H9 (cell line): ENCODE measurements around the gene MBOAT2. TPM values are rescaled to one million over a fixed set of nuclear protein-coding genes. Genes with fewer than 3 reads are reported as not detected.

Experiments
- DNase-seq: peaks from one replicate; pipeline ENCODE4 v3.0.0-alpha.2; 2017
- H2AFZ ChIP-seq: one replicate; pipeline ENCODE4 v1.6.1; 2013; ENCODE audit warnings: mild to moderate bottlenecking, low read length, control low read depth, moderate library complexity
- H2AK5ac ChIP-seq: 2 replicates; pipeline ENCODE4 v1.6.1; 2013; ENCODE audit warnings: low read length, control low read depth, mixed read lengths; ENCODE audit not compliant: insufficient read length
- H2BK120ac ChIP-seq: one replicate; pipeline ENCODE4 v1.6.1; 2013; ENCODE audit warnings: low read depth, mild to moderate bottlenecking, low read length, control low read depth, inconsistent platforms; ENCODE audit not compliant: poor library complexity, severe bottlenecking
- H2BK12ac ChIP-seq: 2 replicates; pipeline ENCODE4 v1.6.1; 2013; ENCODE audit warnings: low read length, control low read depth, mixed read lengths, low read depth; ENCODE audit not compliant: insufficient read length
- H2BK15ac ChIP-seq: 2 replicates; pipeline ENCODE4 v1.6.1; 2013; ENCODE audit warnings: low read depth, low read length, control low read depth
- H2BK20ac ChIP-seq: one replicate; pipeline ENCODE4 v1.6.1; 2013; ENCODE audit warnings: low read depth, mild to moderate bottlenecking, low read length, control low read depth, inconsistent platforms; ENCODE audit not compliant: poor library complexity, severe bottlenecking
- H2BK5ac ChIP-seq: 2 replicates; pipeline ENCODE4 v1.6.1; 2013; ENCODE audit warnings: low read length, control low read depth, mixed read lengths; ENCODE audit not compliant: insufficient read length
- H3K14ac ChIP-seq: 2 replicates; pipeline ENCODE4 v1.6.1; 2013; ENCODE audit warnings: low read length, control low read depth; ENCODE audit not compliant: insufficient read depth
- H3K18ac ChIP-seq: 2 replicates; pipeline ENCODE4 v1.6.1; 2013; ENCODE audit warnings: low read depth, mild to moderate bottlenecking, mixed read lengths, low read length, control low read depth; ENCODE audit not compliant: insufficient read length
- H3K23ac ChIP-seq: 2 replicates; pipeline ENCODE4 v1.6.1; 2013; ENCODE audit warnings: low read length, control low read depth, mixed read lengths, low read depth; ENCODE audit not compliant: insufficient read length
- H3K23me2 ChIP-seq: 2 replicates; pipeline ENCODE4 v1.6.1; 2013; ENCODE audit warnings: low read depth, mild to moderate bottlenecking, mixed read lengths, low read length, control low read depth; ENCODE audit not compliant: insufficient read length, poor library complexity, severe bottlenecking
- H3K27ac ChIP-seq: 2 replicates; pipeline ENCODE4 v1.5.1; 2013; ENCODE audit warnings: low read length, control low read depth, mixed read lengths, low read depth; ENCODE audit not compliant: insufficient read length
- H3K27me3 ChIP-seq: 2 replicates; pipeline ENCODE4 v1.6.1; 2013; ENCODE audit warnings: low read length, control low read depth, inconsistent platforms; ENCODE audit not compliant: insufficient read depth
- H3K4ac ChIP-seq: 2 replicates; pipeline ENCODE4 v1.6.1; 2013; ENCODE audit warnings: low read depth, mild to moderate bottlenecking, control low read depth, inconsistent platforms, low read length, moderate library complexity
- H3K4me1 ChIP-seq: 2 replicates; pipeline ENCODE4 v1.6.1; 2013; ENCODE audit warnings: low read length, control low read depth, inconsistent platforms; ENCODE audit not compliant: insufficient read depth
- H3K4me2 ChIP-seq: 2 replicates; pipeline ENCODE4 v1.6.1; 2013; ENCODE audit warnings: low read length, control low read depth, mixed read lengths; ENCODE audit not compliant: insufficient read length, insufficient read depth
- H3K56ac ChIP-seq: 2 replicates; pipeline ENCODE4 v1.6.1; 2013; ENCODE audit warnings: low read depth, mild to moderate bottlenecking, mixed read lengths, low read length, control low read depth; ENCODE audit not compliant: insufficient read length
- H3K79me1 ChIP-seq: 2 replicates; pipeline ENCODE4 v1.6.1; 2013; ENCODE audit warnings: low read depth, mild to moderate bottlenecking, moderate library complexity, low read length, control low read depth, inconsistent platforms; ENCODE audit not compliant: insufficient read depth, poor library complexity, severe bottlenecking
- H3K79me2 ChIP-seq: 2 replicates; pipeline ENCODE4 v1.6.1; 2013; ENCODE audit warnings: low read length, control low read depth, inconsistent platforms; ENCODE audit not compliant: insufficient read depth
- H3K9ac ChIP-seq: 2 replicates; pipeline ENCODE4 v1.6.1; 2013; ENCODE audit warnings: low read length, control low read depth, mixed read lengths; ENCODE audit not compliant: insufficient read length; ENCODE audit errors: extremely low read depth
- H3K9me3 ChIP-seq: one replicate; pipeline ENCODE4 v1.6.1; 2013; ENCODE audit warnings: low read depth, low read length, inconsistent platforms; ENCODE audit not compliant: control insufficient read depth
- H3T11ph ChIP-seq: one replicate; pipeline ENCODE4 v1.6.1; 2013; ENCODE audit warnings: mild to moderate bottlenecking, low read length, control low read depth, inconsistent platforms
- H4K20me1 ChIP-seq: one replicate; pipeline ENCODE4 v1.6.1; 2013; ENCODE audit not compliant: control insufficient read depth, insufficient read length, insufficient read depth
- H4K5ac ChIP-seq: 2 replicates; pipeline ENCODE4 v1.6.1; 2013; ENCODE audit warnings: low read depth, mild to moderate bottlenecking, mixed read lengths, low read length, control low read depth; ENCODE audit not compliant: insufficient read length
- H4K8ac ChIP-seq: replicated peaks from 2 replicates; pipeline ENCODE4 v1.6.1; 2013; ENCODE audit warnings: low read length, control low read depth, mixed read lengths, low read depth; ENCODE audit not compliant: insufficient read length
- H4K91ac ChIP-seq: 2 replicates; pipeline ENCODE4 v1.6.1; 2013; ENCODE audit warnings: low read depth, mild to moderate bottlenecking, moderate library complexity, mixed read lengths, low read length, control low read depth; ENCODE audit not compliant: insufficient read length
- H3K27ac Mint-ChIP-seq, 3 experiments: 2 replicates in 2 of 3; 3 replicates in 1 of 3; pipeline ENCODE4 v1.8.0; 2020 to 2021; ENCODE audit warnings: mixed read lengths in 3 of 3, mild to moderate bottlenecking in 1 of 3, moderate library complexity in 1 of 3
- H3K27me3 Mint-ChIP-seq: 2 replicates; pipeline ENCODE4 v1.8.0; 2021; ENCODE audit warnings: low read depth, mild to moderate bottlenecking, moderate library complexity, mixed read lengths
- H3K36me3 Mint-ChIP-seq, 3 experiments: 2 replicates in 2 of 3; 3 replicates in 1 of 3; pipeline ENCODE4 v1.8.0; 2020 to 2021; ENCODE audit warnings: low read depth in 3 of 3, mixed read lengths in 3 of 3; ENCODE audit not compliant: insufficient read depth in 1 of 3
- H3K4me1 Mint-ChIP-seq, 2 experiments: 2 replicates each; pipeline ENCODE4 v1.8.0; 2020; ENCODE audit warnings: mixed read lengths in 2 of 2
- H3K4me3 Mint-ChIP-seq, 2 experiments: 2 replicates in 1 of 2; 3 replicates in 1 of 2; pipeline ENCODE4 v1.8.0; 2020 to 2021; ENCODE audit warnings: mild to moderate bottlenecking in 2 of 2, mixed read lengths in 2 of 2, moderate library complexity in 1 of 2
- H3K9me3 Mint-ChIP-seq, 2 experiments: 2 replicates in 1 of 2; 3 replicates in 1 of 2; pipeline ENCODE4 v1.8.0; 2020; ENCODE audit warnings: mild to moderate bottlenecking in 2 of 2, mixed read lengths in 2 of 2, moderate library complexity in 1 of 2
- CTCF ChIP-seq: fragments of 200-600 bp; sonication (generic); conservative IDR thresholded peaks from 3 replicates; pipeline ENCODE4 v1.8.0; 2021; ENCODE audit warnings: antibody characterized with exemption, mild to moderate bottlenecking
- total RNA-seq: library from RNA; stranded (reverse); gene quantifications from 2 replicates; pipeline ENCODE4 v1.2.1, GENCODE V29; 2021

Gene MBOAT2
- total RNA-seq, 1 experiment from 2014 or later: 20.2 TPM

- no peak overlapping the region for H4K91ac ChIP-seq
- no peaks in the 10 kb centered on the region for H3K27me3 ChIP-seq
- no peak overlapping the region for H3K27ac ChIP-seq
- no peak for TF ChIP-seq CTCF
- H2AK5ac ChIP-seq: no peak overlapping the region
- H3K23me2 ChIP-seq: peaks cover 5% of the 10 kb centered on the region
- H3K4me2 ChIP-seq: no peak overlapping the region
- H3K4me1 Mint-ChIP-seq: peaks cover 18 to 24% of the 10 kb centered on the region in 2 experiments
- no peak overlapping the region for H2BK12ac ChIP-seq
- no peaks in the 10 kb centered on the region; the same call in 1 of the 2 replicates for H3K27me3 Mint-ChIP-seq
- H3T11ph ChIP-seq: no peak overlapping the region
- H3K14ac ChIP-seq: no peak overlapping the region
- H2AFZ ChIP-seq: no peak overlapping the region
- H3K4me3 Mint-ChIP-seq: peak overlapping the region in 1 of 2 experiments; percentile 15; a peak in 1 of 5 replicates
- no peaks in the 10 kb centered on the region for H3K36me3 Mint-ChIP-seq
- H3K4ac ChIP-seq: no peak overlapping the region
- no peaks in the 10 kb centered on the region for H3K9me3 ChIP-seq
- H2BK20ac ChIP-seq: no peak overlapping the region
- no peak overlapping the region for H2BK15ac ChIP-seq
- H3K23ac ChIP-seq: no peak overlapping the region
- no peak overlapping the region for H3K18ac ChIP-seq
- no peak overlapping the region for H4K5ac ChIP-seq
- H3K79me1 ChIP-seq: no peaks in the 10 kb centered on the region
- no peak overlapping the region for H4K8ac ChIP-seq
- no peak overlapping the region for H3K56ac ChIP-seq
- no peaks in the 10 kb centered on the region for H4K20me1 ChIP-seq
- no peak overlapping the region for H2BK5ac ChIP-seq
- H3K79me2 ChIP-seq: 0 out of 2 replicates have a peak, but pooled peaks cover 2% of the 10 kb centered on the region
- H3K4me1 ChIP-seq: peaks cover 2% of the 10 kb centered on the region; the same call in 1 of the 2 replicates
- H3K9ac ChIP-seq: no peak overlapping the region
- H2BK120ac ChIP-seq: no peak overlapping the region
- no peak for DNase-seq
- H3K9me3 Mint-ChIP-seq: no peaks in the 10 kb centered on the region
- no peak overlapping the region for H3K27ac Mint-ChIP-seq
Observed at GRCh38 chr2:8835279-8835678, 168.2 kb downstream of the MBOAT2 start.
